ENCODE results near the gene DHX58.

DNA sequence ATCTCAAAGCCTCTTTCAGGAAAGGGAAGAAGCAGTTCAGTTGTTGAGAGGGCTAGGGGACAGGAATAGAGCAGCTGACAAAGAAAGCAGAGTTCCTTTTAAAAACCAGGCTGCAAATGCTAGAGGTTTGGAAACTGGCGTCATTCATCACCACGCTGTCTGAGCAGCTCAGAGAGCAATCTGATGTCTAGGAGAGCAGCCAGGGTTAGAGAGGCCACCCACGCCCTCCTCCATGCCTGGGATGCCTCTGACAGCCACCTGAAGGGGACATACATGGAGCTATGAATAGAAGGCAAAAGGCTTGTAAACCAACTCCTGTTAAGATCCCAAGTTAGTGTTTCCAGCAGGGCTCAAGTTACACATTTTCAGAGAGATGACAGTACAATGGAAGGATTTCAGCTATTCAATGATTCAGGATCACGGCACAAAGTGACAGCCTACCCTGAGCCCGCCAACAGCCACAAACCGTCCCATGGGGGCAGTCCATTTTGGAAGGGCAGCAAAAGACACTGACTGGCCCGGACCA, 29.9 kb upstream of the DHX58 start:
- no peak for TF ChIP-seq GATA2 (IDR thresholded peaks at IDR 0.05; ENCODE audit: low read depth, low read length)
- TF ChIP-seq GATA3 (IDR thresholded peaks at IDR 0.05; ENCODE audit: low read depth, low read length), result no peak
